Subcutaneous adipose tissue (tissue), 4 donors: ENCODE measurements around the gene CHST9. TPM values are rescaled to one million over a fixed set of nuclear protein-coding genes. Genes with fewer than 3 reads are reported as not detected.

Source experiments
- CTCF ChIP-seq: fragments of 450-650 bp; IDR thresholded peaks from one replicate; pipeline ENCODE4 v1.5.1; 2016; ENCODE audit warnings: low read depth, mild to moderate bottlenecking, control low read depth, antibody characterized with exemption, moderate library complexity
- total RNA-seq, 4 donors: library from RNA; depleted of rRNA; stranded (reverse); fragments of >200 nt; gene quantifications; one replicate each; pipeline ENCODE4 v1.1.0, GENCODE V29; 2016

The CHST9 gene
- total RNA-seq, 4 donors from 2014 or later, result not detected

- no peak for TF ChIP-seq CTCF
These were observed 109.3 kb downstream of the CHST9 start for GRCh38 chr18:27075828-27076227.

- no peak for TF ChIP-seq CTCF
These were observed 111.7 kb downstream of the CHST9 start for GRCh38 chr18:27073404-27073830.

- TF ChIP-seq CTCF, result no peak
These were observed 120.4 kb downstream of the CHST9 start for GRCh38 chr18:27064673-27065072.

GRCh38 chr18:27062802-27063201 lies 122.3 kb downstream of the CHST9 start:
- TF ChIP-seq CTCF, result no peak

- no peak for TF ChIP-seq CTCF
These were observed 123.5 kb downstream of the CHST9 start for GRCh38 chr18:27061488-27062095.

- no peak for TF ChIP-seq CTCF
These were observed 127.4 kb downstream of the CHST9 start for GRCh38 chr18:27057519-27058234.

- no peak for TF ChIP-seq CTCF
These were observed 130.2 kb downstream of the CHST9 start for GRCh38 chr18:27054926-27055325.
